ENCODE data around the gene FTSJ1. TPM values are rescaled to one million over a fixed set of nuclear protein-coding genes. Genes with fewer than 3 reads are reported as not detected.
"Not testable (repeated sequence)": the region's sequence is repeated elsewhere in the genome, so short reads cannot be mapped to it uniquely, and the experiment has no call there.

Gene FTSJ1
- total RNA-seq, 1 donor from 2014 or later, result 15.7 TPM

DNA sequence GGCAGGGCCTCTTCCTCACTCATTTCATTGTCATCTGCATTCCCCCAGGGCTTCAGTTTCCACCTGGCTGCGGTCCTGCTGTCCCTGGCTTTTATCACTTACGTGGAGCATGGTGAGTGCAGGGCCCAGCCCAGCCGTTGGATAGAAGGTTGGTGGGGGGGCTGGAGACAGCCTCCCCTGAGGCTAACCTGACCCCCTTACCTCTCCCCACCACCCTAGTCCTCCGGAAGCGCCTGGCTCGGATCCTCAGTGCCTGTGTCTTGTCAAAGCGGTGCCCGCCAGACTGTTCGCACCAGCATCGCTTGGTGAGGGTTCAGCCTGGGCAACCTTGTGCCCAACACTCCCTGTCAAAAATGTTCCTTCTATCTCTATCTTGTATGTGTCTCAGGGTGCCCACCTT, 39.8 kb downstream of the FTSJ1 start:
- intact Hi-C loops (cut with DNase I), result no loop called here
- no peak for DNase-seq (ENCODE audit: missing footprints)
- no peak for ATAC-seq

DNA sequence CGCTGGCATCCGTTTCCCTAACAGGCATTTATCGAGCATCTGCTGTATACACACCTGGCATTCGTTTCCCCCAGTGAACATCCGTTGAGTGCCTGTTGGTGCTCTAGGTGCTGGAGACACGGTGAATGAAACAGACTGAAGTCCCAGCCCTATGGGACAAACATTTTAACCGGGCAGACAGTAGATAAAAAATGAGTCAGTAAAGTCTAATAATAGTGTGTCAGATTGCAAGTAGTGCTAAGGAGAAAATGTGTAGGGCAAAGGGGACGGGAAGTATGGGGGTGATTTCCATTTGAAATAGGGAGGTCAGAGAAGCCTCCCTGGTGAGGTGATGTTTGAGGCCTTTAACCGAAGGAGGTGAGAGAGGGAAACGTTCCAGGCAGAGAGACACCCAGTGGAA, 40.3 kb downstream of the FTSJ1 start:
- no peak for ATAC-seq
- intact Hi-C loops (cut with DNase I), result no loop called here
- no peak for DNase-seq (ENCODE audit: missing footprints)

- intact Hi-C loops (cut with DNase I), result no loop called here
- no peak for ATAC-seq
- DNase-seq (ENCODE audit: missing footprints), result no peak
Measured at GRCh38 chrX:48516987-48517386, 41.0 kb downstream of the FTSJ1 start.

DNA sequence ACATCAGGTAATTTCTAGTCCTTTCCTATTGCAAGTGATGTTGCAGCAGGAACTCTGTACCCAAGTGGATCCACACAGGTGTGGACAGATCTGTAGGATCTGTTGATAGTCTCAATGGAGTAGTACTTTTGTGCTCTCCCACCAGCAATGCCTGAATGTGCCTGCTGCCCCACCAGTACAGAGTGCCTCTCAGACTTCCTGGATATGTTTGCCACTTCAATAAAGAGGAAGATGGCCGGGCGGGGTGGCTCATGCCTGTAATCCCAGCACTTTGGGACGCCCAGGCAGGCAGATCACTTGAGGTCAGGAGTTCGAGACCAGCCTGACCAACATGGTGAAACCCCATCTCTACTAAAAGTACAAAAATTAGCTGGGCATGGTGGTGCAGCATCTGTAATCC, 43.5 kb downstream of the FTSJ1 start:
- ATAC-seq, result not testable (repeated sequence)

GRCh38 chrX:48520455-48520854, 44.5 kb downstream of the FTSJ1 start:
- intact Hi-C loops (cut with DNase I), result no loop called here
- DNase-seq (ENCODE audit: missing footprints) (no peak), ATAC-seq (no peak)

More for the DNA sequence above, 43.5 kb downstream of the FTSJ1 start:
- intact Hi-C loops (cut with DNase I); DNase-seq (ENCODE audit: missing footprints): not testable (repeated sequence)

DNA sequence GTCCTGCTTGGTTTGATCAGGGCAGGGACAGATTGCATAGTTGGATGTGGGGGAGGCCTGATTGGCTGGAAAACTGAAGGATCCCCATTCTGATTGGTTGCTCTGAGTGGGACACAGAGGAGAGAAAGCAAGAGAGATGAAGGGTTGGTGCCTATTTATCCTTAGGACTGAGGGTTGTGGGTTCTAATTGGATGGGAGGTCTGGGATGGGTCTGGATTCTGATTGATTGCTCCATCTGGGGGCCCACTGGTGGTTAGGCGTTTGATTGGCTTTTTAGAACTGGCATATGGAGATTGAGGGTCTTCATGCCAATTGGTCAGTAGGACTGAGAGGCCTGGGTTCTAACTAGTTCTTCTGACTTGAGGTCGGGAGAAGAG, 45.0 kb downstream of the FTSJ1 start:
- DNase-seq (ENCODE audit: missing footprints) (no peak), ATAC-seq (no peak)
- intact Hi-C loops (cut with DNase I), result no loop called here

DNA sequence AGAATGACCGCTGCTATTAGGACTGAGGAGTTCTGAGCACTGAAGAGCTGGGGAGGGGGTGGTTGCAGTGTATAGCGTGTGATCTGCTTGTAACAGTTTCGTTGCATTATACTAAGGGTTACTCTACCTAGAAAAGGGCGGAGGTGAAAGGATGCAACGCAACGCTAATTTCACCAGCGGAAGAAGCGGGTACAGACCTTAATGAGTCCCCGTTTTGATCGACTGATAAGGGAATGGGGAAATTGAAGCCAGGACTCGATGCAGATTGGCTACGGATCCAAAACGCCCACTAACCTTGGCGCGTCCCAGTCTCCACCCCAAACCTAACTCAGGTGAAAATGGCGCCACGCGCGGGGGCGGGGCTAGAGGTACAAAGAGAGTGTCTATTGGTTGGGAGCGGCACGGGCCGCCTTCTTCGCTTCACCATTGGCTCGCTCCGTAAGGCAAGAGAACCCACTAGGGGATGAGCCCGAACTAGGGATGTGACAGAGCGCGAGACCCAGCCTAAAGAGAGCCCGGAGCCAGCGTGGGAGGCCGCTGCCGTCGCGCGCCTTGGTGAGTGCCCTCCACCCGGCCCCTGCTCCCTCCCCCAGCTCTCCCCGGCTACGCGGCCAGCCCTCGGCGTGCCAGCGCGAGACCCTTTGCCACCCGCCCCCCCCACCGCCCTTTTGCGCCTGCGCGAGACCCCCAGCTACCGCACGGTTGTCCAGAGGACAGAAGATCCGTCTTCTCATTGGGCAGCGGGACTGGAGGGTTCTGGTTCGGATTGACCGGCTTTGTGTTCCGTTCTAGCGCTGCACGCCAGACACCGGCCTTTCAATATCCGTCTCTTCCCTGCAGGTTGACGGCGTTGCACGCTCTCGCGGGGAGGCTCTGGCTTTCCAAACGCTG, 45.6 kb downstream of the FTSJ1 start, which contains the start of gene EBP:
EBP (plus strand) TSS at position 456 of the 891 bp plus-strand sequence. CDS start 1,964 bp downstream, outside the sequence.
- intact Hi-C loops (cut with DNase I), result no loop called here
- ATAC-seq (peak; percentile 99), DNase-seq (ENCODE audit: missing footprints) (peak; percentile 94)

- intact Hi-C loops (cut with DNase I), result no loop called here
- no peak for DNase-seq (ENCODE audit: missing footprints)
- ATAC-seq, result peak; percentile 15
Measured at GRCh38 chrX:48522291-48522690, 46.3 kb downstream of the FTSJ1 start.

DNA sequence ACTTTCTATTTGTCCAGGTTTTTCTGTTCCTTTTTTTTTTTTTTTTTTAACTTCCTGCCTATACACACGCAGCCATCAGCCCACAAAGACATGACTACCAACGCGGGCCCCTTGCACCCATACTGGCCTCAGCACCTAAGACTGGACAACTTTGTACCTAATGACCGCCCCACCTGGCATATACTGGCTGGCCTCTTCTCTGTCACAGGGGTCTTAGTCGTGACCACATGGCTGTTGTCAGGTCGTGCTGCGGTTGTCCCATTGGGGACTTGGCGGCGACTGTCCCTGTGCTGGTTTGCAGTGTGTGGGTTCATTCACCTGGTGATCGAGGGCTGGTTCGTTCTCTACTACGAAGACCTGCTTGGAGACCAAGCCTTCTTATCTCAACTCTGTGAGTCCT, 47.7 kb downstream of the FTSJ1 start:
- DNase-seq (ENCODE audit: missing footprints) (no peak), ATAC-seq (no peak)
- intact Hi-C loops (cut with DNase I), result no loop called here

DNA sequence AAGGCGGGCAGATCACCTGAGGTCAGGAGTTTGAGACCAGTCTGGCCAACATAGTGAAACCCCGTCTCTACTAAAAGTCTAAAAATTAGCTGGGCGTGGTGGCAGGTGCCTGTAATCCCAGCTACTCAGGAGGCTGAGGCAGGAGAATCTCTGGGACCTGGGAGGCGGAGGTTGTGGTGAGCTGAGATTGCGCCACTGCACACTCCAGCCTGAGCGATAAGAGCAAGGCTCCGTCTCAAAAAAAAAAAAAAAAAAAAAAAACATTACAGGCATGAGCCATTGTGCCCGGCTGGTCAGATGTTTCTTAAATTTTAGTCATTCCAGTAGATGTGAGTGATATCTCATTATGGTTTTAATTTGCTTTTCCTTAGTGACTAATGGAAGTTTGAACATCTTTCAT, 49.9 kb downstream of the FTSJ1 start:
- intact Hi-C loops (cut with DNase I); ATAC-seq; DNase-seq (ENCODE audit: missing footprints): not testable (repeated sequence)

DNA sequence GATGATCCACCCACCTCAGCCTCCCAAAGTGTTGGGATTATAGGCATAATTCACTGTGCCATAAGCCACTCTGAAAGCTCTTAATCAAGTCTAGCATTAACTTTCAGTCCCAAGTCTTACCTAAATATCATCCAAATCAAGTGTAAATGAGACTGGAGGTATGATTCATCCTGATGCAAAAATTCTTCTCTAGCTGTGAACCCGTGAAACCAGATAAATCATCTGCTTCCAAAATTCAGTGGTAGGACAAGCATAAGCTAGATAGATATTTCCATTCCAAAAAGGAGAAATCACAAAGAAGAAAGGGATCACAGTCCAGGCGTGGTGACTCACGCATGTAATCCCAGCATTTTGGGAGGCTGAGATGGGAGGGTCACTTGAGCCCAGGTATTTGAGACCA, 54.7 kb downstream of the FTSJ1 start:
- DNase-seq (ENCODE audit: missing footprints), result no peak
- intact Hi-C loops (cut with DNase I), result no loop called here
- ATAC-seq, result no peak

DNA sequence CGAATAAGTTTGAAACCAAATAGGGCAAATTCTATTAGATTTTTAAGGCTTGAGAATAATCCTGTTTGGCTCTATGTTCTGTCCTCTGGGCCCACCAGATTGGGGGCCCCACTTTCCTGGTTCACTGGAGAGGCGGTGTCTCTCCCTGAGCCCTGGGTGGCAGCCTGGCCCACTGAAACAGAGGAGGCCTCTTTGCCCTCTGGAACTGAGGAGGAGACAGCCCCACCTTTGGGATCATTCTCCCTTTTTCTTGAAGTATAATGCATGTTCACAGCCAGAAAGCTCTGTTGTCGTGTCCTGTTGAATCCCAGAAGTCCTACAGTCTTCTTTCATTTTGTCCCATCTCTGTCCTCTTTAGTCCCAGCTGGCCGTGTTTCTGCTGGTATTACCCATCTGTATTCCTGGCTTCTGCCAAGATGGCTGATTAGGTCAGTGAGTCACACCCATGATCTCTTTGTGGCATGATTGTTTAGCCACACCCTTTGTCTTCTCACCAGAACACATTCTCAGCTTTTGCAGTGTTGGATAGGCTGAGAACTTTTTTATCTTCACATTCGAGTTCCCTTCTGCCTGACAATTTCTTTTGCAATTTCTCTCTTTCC, 55.5 kb downstream of the FTSJ1 start:
- DNase-seq (ENCODE audit: missing footprints) (no peak), ATAC-seq (peak; percentile 69)
- intact Hi-C loops (cut with DNase I), result no loop called here

- intact Hi-C loops (cut with DNase I), result no loop called here
- DNase-seq (ENCODE audit: missing footprints), result no peak
- no peak for ATAC-seq
Measured at GRCh38 chrX:48532161-48532560, 56.2 kb downstream of the FTSJ1 start.

DNA sequence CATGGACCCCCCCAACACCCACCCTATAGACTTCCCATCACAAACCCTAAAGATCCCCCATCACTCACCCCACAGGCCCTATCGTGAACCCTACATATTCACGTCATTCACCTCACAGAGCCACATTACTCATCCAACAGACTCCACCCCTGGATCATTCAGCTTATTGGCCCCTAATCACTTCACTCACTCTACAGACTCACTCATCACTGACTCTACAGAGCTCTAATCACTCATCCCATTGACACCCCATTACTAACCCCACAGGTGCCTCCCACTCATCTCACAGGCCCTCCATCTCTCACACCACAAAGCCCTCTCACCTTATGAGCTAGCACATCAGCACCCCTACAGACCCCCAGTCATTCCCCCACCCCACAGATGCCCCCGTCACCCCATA, 57.2 kb downstream of the FTSJ1 start:
- ATAC-seq (no peak), DNase-seq (ENCODE audit: missing footprints) (no peak)
- intact Hi-C loops (cut with DNase I), result no loop called here

Other genes starting within 250 kb of the FTSJ1 start
- gene SSX1, start 220.8 kb upstream of the FTSJ1 start, total RNA-seq, result not detected
- not detected for gene SSX3, start 119.5 kb upstream of the FTSJ1 start, total RNA-seq
- gene SSX4, start 92.7 kb upstream of the FTSJ1 start, total RNA-seq, result not detected
- not detected for gene SSX4B, start 64.2 kb upstream of the FTSJ1 start, total RNA-seq
- 1.2 TPM for gene SLC38A5, start 5.9 kb upstream of the FTSJ1 start, total RNA-seq
- gene PORCN, start 32.8 kb downstream of the FTSJ1 start, total RNA-seq, result 13.5 TPM
- 54.1 TPM for gene EBP, start 45.6 kb downstream of the FTSJ1 start, total RNA-seq
- gene TBC1D25, start 63.5 kb downstream of the FTSJ1 start, total RNA-seq, result 20.5 TPM
- 113 TPM for gene RBM3, start 98.3 kb downstream of the FTSJ1 start, total RNA-seq
- 170 TPM for gene WDR13, start 121.3 kb downstream of the FTSJ1 start, total RNA-seq
- 4.4 TPM for gene WAS, start 207.6 kb downstream of the FTSJ1 start, total RNA-seq
- gene SUV39H1, start 220.5 kb downstream of the FTSJ1 start, total RNA-seq, result 2.2 TPM

Measured in Right ventricle myocardium inferior (tissue), 1 donor.